ENCODE measurements around the gene DSCAM. TPM values are rescaled to one million over a fixed set of nuclear protein-coding genes. Genes with fewer than 3 reads are reported as not detected.

DSCAM gene
- total and polyA plus RNA-seq, 12 donors, result under 0.01 to 0.11 (median 0.07) TPM; not detected in 5

DNA sequence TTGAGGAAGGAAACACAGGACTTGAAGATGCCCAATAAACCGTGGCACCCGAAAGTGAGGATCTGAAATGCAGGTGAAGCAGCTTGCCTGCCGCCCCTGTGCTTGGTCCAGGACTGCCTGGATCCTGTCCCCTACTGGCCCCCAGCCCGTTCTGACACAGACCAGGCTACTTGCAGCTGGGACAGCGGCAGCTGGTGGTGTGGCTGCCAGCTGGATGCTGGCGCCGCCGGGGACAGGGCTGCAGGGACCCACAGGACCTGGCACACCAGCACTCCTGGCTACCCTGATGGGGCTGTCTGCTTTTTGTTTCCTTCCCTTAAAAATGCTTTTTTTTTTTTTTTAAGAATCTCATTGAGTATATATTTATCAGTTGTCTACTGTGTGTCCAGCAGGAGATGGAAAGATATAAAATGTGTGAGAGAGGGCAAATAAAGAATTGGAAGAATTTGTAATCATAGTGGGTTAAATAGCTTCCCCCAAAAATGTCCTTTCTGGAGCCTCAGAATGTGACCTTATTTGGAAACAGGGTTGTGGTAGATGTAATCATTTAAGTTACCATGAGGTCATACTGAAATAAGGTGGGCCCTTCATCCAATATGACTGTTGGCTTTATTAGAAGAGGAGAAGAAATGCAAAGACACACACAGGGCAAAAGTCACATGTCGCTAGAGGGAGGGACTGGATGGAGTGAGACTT lies 165.6 kb downstream of the DSCAM start:
- WGBS, 4 donors, result 78 to 90% (median 83%) methylated on average over 7 to 9 of the region's 9 CpGs
- no peaks in the 10 kb centered on the region for H3K27me3 ChIP-seq
- no peaks in the 10 kb centered on the region for H3K36me3 ChIP-seq (replicated peaks in 1 of 2)
- H3K9me3 ChIP-seq (replicated peaks in 1 of 3), result no peaks in the 10 kb centered on the region
- intact Hi-C loops (cut with DNase I), result no loop called here
- no peaks in the 10 kb centered on the region for H3K4me1 ChIP-seq (replicated peaks in 1 of 2)
- no peak for TF ChIP-seq POLR2A (IDR thresholded peaks at IDR 0.05)
- TF ChIP-seq, protein P1, sequence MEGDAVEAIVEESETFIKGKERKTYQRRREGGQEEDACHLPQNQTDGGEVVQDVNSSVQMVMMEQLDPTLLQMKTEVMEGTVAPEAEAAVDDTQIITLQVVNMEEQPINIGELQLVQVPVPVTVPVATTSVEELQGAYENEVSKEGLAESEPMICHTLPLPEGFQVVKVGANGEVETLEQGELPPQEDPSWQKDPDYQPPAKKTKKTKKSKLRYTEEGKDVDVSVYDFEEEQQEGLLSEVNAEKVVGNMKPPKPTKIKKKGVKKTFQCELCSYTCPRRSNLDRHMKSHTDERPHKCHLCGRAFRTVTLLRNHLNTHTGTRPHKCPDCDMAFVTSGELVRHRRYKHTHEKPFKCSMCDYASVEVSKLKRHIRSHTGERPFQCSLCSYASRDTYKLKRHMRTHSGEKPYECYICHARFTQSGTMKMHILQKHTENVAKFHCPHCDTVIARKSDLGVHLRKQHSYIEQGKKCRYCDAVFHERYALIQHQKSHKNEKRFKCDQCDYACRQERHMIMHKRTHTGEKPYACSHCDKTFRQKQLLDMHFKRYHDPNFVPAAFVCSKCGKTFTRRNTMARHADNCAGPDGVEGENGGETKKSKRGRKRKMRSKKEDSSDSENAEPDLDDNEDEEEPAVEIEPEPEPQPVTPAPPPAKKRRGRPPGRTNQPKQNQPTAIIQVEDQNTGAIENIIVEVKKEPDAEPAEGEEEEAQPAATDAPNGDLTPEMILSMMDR (IDR thresholded peaks at IDR 0.05), result no peak
- no peak for DNase-seq
- no peak overlapping the region for H3K4me3 ChIP-seq
- H3K27ac ChIP-seq, result no peak overlapping the region

DNA sequence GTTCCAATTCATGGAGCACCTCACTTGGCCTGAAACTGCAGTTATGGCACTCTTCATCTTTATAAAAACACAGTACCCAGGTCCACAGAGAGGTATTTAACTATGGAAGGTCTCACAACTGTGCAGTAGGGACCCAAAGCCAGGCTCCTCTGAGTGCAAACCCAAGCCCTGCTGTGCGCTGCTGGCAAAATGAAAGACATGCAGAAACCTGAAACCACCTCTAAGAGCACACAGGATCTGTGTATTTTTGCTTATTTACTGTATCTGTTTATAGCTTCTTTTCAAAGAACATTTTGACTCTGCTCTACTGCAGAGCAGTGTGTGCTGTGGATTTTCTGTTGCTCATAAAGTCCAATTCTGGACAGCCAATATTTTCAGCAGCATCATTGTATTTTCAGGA lies 166.6 kb downstream of the DSCAM start:
- WGBS, 4 donors, result 82 to 100% (median 85%) methylated on average over 1 of the region's 1 CpG
- intact Hi-C loops (cut with DNase I), result no loop called here
- TF ChIP-seq POLR2A (IDR thresholded peaks at IDR 0.05), result no peak
- TF ChIP-seq, protein P1 (IDR thresholded peaks at IDR 0.05), result no peak
- no peaks in the 10 kb centered on the region for H3K27me3 ChIP-seq
- no peaks in the 10 kb centered on the region for H3K4me1 ChIP-seq (replicated peaks in 1 of 2)
- H3K9me3 ChIP-seq (replicated peaks in 1 of 3), result no peaks in the 10 kb centered on the region
- DNase-seq, result no peak
- no peak overlapping the region for H3K27ac ChIP-seq
- H3K36me3 ChIP-seq (replicated peaks in 1 of 2), result no peaks in the 10 kb centered on the region
- H3K4me3 ChIP-seq, result no peak overlapping the region

DNA sequence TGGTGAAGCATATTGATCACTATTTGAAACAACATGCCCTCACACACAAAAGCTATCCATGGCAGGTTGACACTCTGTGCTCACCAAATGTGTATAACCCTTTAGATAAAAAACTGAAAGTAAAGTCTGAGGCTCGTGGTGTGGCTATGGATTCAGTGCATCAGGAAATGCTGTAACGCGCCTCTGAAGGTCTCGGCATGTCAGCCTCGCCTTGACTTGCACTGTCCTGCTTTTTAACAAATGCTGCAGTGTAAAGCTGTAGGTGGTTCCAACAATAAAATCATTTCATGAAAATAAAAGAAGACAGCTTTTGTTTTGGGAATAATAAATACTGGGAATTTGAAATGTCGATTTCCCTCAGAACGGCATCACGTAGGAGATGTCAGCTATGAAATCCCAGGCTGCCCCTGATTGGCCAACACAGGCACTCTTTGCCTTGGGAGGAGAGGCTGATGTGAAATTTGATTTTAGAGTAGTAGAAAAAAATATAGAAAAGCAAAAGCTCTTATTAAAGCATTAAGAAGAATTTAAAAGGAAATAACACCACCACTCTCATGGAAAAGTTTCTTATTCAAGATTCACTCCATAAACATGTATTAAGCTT lies 168.2 kb downstream of the DSCAM start:
- no peak for DNase-seq
- Histone ChIP-seq H3K27me3 (no peaks in the 10 kb centered on the region), H3K27ac (no peak overlapping the region), H3K4me3 (no peak overlapping the region), H3K9me3 (replicated peaks in 1 of 3) (no peaks in the 10 kb centered on the region), H3K36me3 (replicated peaks in 1 of 2) (no peaks in the 10 kb centered on the region), H3K4me1 (replicated peaks in 1 of 2) (no peaks in the 10 kb centered on the region)
- TF ChIP-seq, protein P1 (IDR thresholded peaks at IDR 0.05), result no peak
- no peak for TF ChIP-seq POLR2A (IDR thresholded peaks at IDR 0.05)
- WGBS, 4 donors, result 50 to 62% (median 58%) methylated on average over 8 of the region's 8 CpGs
- intact Hi-C loops (cut with DNase I), result no loop called here

DNA sequence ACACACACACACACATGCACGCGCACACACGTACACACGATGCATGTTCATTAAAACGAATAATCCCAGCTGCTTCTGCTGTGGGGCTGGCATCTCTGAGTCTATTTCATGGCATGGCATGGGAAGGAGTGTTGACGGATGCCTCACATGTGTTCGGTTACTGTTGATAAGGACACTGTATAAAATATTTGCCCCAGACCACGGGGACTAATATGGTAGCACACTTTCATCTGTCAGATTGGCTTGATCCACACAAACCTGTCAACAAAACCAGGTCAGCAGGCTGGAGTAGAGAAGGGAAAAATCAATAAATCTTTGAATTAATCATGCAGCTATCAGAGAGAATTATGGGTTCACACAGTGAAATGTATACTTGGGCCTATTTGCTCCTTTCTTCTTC lies 171.9 kb downstream of the DSCAM start:
- WGBS, 4 donors, result 78 to 88% (median 80%) methylated on average over 8 of the region's 8 CpGs
- no peaks in the 10 kb centered on the region for H3K27me3 ChIP-seq
- no peaks in the 10 kb centered on the region for H3K36me3 ChIP-seq (replicated peaks in 1 of 2)
- intact Hi-C loops (cut with DNase I), result no loop called here
- TF ChIP-seq, protein P1 (IDR thresholded peaks at IDR 0.05), result no peak
- TF ChIP-seq POLR2A (IDR thresholded peaks at IDR 0.05), result no peak
- no peak overlapping the region for H3K27ac ChIP-seq
- DNase-seq, result no peak
- H3K9me3 ChIP-seq (replicated peaks in 1 of 3), result no peaks in the 10 kb centered on the region
- no peak overlapping the region for H3K4me3 ChIP-seq
- H3K4me1 ChIP-seq (replicated peaks in 1 of 2), result no peaks in the 10 kb centered on the region
